ENCODE results near the gene PGC. TPM values are rescaled to one million over a fixed set of nuclear protein-coding genes. Genes with fewer than 3 reads are reported as not detected.

Gene PGC
- polyA plus RNA-seq, 3 donors: not detected

DNA sequence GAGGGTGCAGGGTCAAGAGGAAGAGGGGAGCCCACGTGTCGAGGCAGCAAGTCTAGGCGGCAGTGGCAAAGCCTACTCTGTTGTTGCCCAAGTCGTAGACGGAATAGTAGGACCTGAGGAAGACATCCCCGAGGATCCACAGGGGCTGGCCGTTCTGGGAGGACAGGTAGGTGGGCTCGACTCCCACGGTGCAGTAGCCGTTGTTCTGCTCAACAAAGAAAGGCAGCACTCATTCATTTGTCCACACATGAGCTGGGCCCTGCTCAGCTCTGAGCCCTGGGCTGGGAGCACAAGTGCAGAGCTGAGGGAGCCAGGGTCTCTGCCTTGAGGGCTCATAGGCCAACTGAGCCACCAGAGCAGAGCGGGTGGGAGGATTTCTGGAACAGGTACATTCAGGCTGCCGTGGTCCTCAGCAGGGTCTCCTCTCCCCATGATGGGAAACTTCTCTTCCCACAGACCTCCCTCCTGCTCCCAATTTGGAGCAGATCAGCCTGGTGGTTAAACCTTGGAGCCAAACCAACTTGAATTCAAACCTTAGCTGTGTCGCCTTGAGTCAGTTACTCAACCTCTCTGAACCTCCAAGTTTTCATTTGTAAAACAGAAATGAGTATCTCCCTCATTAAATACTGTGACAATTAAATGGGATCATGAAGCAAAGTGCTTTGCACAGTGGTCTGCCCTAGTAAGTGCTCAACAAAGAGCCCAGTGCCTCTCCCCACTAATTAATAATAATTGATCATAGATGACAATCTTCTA, 10.2 kb downstream of the PGC start:
- H3K9me3 Mint-ChIP-seq: peaks cover 0 to 1% (median 0%) of the 10 kb centered on the region in 7 donors
- H3K27ac Mint-ChIP-seq: no peak overlapping the region
- Histone ChIP-seq H2AFZ (ENCODE audit: insufficient read depth, low read depth, low read length, poor library complexity, severe bottlenecking) (no peak overlapping the region), H3K4me3 (replicated peaks in 1 of 3; ENCODE audit: low read depth in 2 of 3, low read length in 3 of 3) (no peak overlapping the region), H3K4me1 (ENCODE audit: control insufficient read depth in 1 of 2, insufficient read depth in 2 of 2, low read length in 2 of 2) (peaks cover 26 to 30% of the 10 kb centered on the region in 2 donors), H3K27ac (ENCODE audit: low read depth in 1 of 2, low read length in 2 of 2) (no peak overlapping the region), H3K4me2 (replicated peaks; ENCODE audit: extremely low read depth, low read length, poor library complexity, severe bottlenecking) (no peak overlapping the region), H3K79me2 (ENCODE audit: insufficient read depth, low read length) (peaks cover 26% of the 10 kb centered on the region), H3K9ac (ENCODE audit: insufficient read depth, low read length, poor library complexity, severe bottlenecking) (no peak overlapping the region), H4K20me1 (ENCODE audit: insufficient read depth, low read length) (peaks cover 22% of the 10 kb centered on the region), H3K9me3 (replicated peaks in 1 of 2; ENCODE audit: control insufficient read depth in 1 of 2, insufficient read depth in 1 of 2, low read length in 2 of 2) (no peaks in the 10 kb centered on the region), H3K27me3 (ENCODE audit: control insufficient read depth in 2 of 2, insufficient read depth in 2 of 2, low read length in 2 of 2) (no peaks in the 10 kb centered on the region), H3K36me3 (replicated peaks in 1 of 2; ENCODE audit: control insufficient read depth in 1 of 2, insufficient read depth in 2 of 2, low read length in 2 of 2) (no peaks in the 10 kb centered on the region)
- peaks cover 27% of the 10 kb centered on the region for H3K4me1 Mint-ChIP-seq
- H3K36me3 Mint-ChIP-seq: peaks cover 4 to 8% of the 10 kb centered on the region in 2 donors
- intact Hi-C loops (cut with micrococcal nuclease): loop anchor here in 1 of 2 donors (5.0 to 10.0 kb wide), 3 partner anchors 35 to 662 kb away; partner anchors contain the start of genes NFYA, OARD1 and PRICKLE4
- H3K4me3 Mint-ChIP-seq: no peak overlapping the region
- H3K27me3 Mint-ChIP-seq (ENCODE audit: low read depth in 3 of 3): peaks cover 2 to 8% (median 2%) of the 10 kb centered on the region in 3 donors
- TF ChIP-seq, protein P1, sequence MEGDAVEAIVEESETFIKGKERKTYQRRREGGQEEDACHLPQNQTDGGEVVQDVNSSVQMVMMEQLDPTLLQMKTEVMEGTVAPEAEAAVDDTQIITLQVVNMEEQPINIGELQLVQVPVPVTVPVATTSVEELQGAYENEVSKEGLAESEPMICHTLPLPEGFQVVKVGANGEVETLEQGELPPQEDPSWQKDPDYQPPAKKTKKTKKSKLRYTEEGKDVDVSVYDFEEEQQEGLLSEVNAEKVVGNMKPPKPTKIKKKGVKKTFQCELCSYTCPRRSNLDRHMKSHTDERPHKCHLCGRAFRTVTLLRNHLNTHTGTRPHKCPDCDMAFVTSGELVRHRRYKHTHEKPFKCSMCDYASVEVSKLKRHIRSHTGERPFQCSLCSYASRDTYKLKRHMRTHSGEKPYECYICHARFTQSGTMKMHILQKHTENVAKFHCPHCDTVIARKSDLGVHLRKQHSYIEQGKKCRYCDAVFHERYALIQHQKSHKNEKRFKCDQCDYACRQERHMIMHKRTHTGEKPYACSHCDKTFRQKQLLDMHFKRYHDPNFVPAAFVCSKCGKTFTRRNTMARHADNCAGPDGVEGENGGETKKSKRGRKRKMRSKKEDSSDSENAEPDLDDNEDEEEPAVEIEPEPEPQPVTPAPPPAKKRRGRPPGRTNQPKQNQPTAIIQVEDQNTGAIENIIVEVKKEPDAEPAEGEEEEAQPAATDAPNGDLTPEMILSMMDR (IDR thresholded peaks at IDR 0.05): no peak
- 95% methylated on average over 12 of the region's 13 CpGs for WGBS (ENCODE audit: insufficient coverage)
- DNase-seq: no peak

DNA sequence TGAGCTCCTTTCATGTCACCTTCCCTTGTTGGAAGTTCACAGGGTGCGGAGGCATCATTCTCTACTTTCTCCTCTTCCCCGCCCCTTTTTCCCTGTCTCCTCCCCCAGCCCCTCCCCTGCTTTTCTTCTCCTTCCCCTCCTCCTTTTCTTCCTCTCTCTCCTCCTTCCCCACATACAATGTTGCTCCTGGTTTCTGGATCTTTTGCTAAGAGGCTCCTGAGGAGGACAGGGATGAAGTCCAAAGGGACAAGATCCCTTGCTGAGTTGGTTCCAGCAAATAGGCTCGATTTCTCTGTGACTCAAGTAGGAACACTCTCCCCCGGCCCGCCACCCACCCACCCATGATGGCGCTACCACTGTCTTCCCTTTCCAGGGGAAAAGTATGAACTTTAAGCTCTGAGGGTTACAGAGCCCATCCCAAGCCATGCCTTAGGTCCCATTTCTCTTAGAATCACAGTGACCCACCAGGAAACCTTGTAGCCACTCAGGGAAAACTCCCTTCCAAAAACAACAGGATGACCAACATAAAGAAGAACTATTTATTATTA, 10.9 kb downstream of the PGC start:
- H3K9me3 ChIP-seq (replicated peaks in 1 of 2; ENCODE audit: control insufficient read depth in 1 of 2, insufficient read depth in 1 of 2, low read length in 2 of 2): no peaks in the 10 kb centered on the region
- DNase-seq: no peak
- peaks cover 0 to 5% of the 10 kb centered on the region in 2 donors for H3K36me3 ChIP-seq (replicated peaks in 1 of 2; ENCODE audit: control insufficient read depth in 1 of 2, insufficient read depth in 2 of 2, low read length in 2 of 2)
- H3K79me2 ChIP-seq (ENCODE audit: insufficient read depth, low read length): peaks cover 33% of the 10 kb centered on the region
- no peaks in the 10 kb centered on the region for H3K27me3 ChIP-seq (ENCODE audit: control insufficient read depth in 2 of 2, insufficient read depth in 2 of 2, low read length in 2 of 2)
- Mint-ChIP-seq H3K27ac (peak overlapping the region in 1 of 7 donors; percentile 14), H3K4me1 (peaks cover 29% of the 10 kb centered on the region), H3K9me3 (no peaks in the 10 kb centered on the region), H3K4me3 (peak overlapping the region; percentile 71 to 77), H3K27me3 (ENCODE audit: low read depth in 3 of 3) (peaks cover 0 to 5% (median 2%) of the 10 kb centered on the region in 3 donors), H3K36me3 (peaks cover 7 to 15% of the 10 kb centered on the region in 2 donors)
- H3K9ac ChIP-seq (ENCODE audit: insufficient read depth, low read length, poor library complexity, severe bottlenecking): no peak overlapping the region
- peak overlapping the region in 1 of 3 experiments; percentile 88 for H3K4me3 ChIP-seq (replicated peaks in 1 of 3; ENCODE audit: low read depth in 2 of 3, low read length in 3 of 3)
- TF ChIP-seq, protein P1 (IDR thresholded peaks at IDR 0.05): no peak
- H3K27ac ChIP-seq (ENCODE audit: low read depth in 1 of 2, low read length in 2 of 2): no peak overlapping the region
- no peak overlapping the region for H2AFZ ChIP-seq (ENCODE audit: insufficient read depth, low read depth, low read length, poor library complexity, severe bottlenecking)
- peaks cover 29% of the 10 kb centered on the region for H4K20me1 ChIP-seq (ENCODE audit: insufficient read depth, low read length)
- peak overlapping the region; percentile 95 for H3K4me2 ChIP-seq (replicated peaks; ENCODE audit: extremely low read depth, low read length, poor library complexity, severe bottlenecking)
- intact Hi-C loops (cut with micrococcal nuclease): loop anchor here in 1 of 2 donors (5.0 to 10.0 kb wide), 3 partner anchors 34 to 661 kb away; partner anchors contain the start of genes NFYA, OARD1 and PRICKLE4
- H3K4me1 ChIP-seq (ENCODE audit: control insufficient read depth in 1 of 2, insufficient read depth in 2 of 2, low read length in 2 of 2): peaks cover 33 to 37% of the 10 kb centered on the region in 2 donors
- 69% methylated on average over 4 of the region's 6 CpGs for WGBS (ENCODE audit: insufficient coverage)

All from CD14-positive monocyte (primary cell).